HepG2 (cell line): Measurements from ENCODE around the gene NOXA1. TPM values are rescaled to one million over a fixed set of nuclear protein-coding genes. Genes with fewer than 3 reads are reported as not detected.

Source experiments
- AGO1 ChIP-seq: fragments of 200-400 bp; formaldehyde crosslinking; IDR thresholded peaks from 2 replicates; pipeline ENCODE4 v1.6.1; 2017; ENCODE audit warnings: mild to moderate bottlenecking, low read depth, low read length, moderate library complexity; ENCODE audit not compliant: poor library complexity, severe bottlenecking
- BATF2 ChIP-seq: sonication (generic); formaldehyde crosslinking; IDR thresholded peaks from 2 replicates; pipeline ENCODE4 v1.8.0; 2022; ENCODE audit warnings: mild to moderate bottlenecking, missing genetic modification reagents, moderate library complexity
- BCL3 ChIP-seq: sonication (generic); formaldehyde crosslinking; IDR thresholded peaks from 2 replicates; pipeline ENCODE4 v1.5.1; 2020; ENCODE audit warnings: mild to moderate bottlenecking, missing genetic modification reagents, moderate library complexity
- CSRNP1 ChIP-seq: sonication (generic); formaldehyde crosslinking; IDR thresholded peaks from 2 replicates; pipeline ENCODE4 v1.8.1; 2023; ENCODE audit warnings: mild to moderate bottlenecking, missing genetic modification reagents
- ETS1 ChIP-seq: sonication (generic); formaldehyde crosslinking; IDR thresholded peaks from 2 replicates; pipeline ENCODE4 v1.4.0; 2020; ENCODE audit warnings: missing genetic modification reagents
- HBP1 ChIP-seq: IDR thresholded peaks from 2 replicates; pipeline ENCODE4 v1.6.1; 2016; ENCODE audit warnings: low read depth, control low read depth
- HMGXB3 ChIP-seq: sonication (generic); formaldehyde crosslinking; IDR thresholded peaks from 2 replicates; pipeline ENCODE4 v1.4.0; 2020; ENCODE audit warnings: missing genetic modification reagents, borderline replicate concordance
- MXD1 ChIP-seq: sonication (generic); formaldehyde crosslinking; IDR thresholded peaks from 2 replicates; pipeline ENCODE4 v1.4.0; 2020; ENCODE audit warnings: mild to moderate bottlenecking, missing genetic modification reagents
- PHF5A ChIP-seq: IDR thresholded peaks from one replicate; pipeline ENCODE4 v1.6.1; 2018; ENCODE audit warnings: low read depth, missing genetic modification reagents; ENCODE audit not compliant: unreplicated experiment
- SSRP1 ChIP-seq: IDR thresholded peaks from 2 replicates; pipeline ENCODE4 v1.6.1; 2016; ENCODE audit warnings: control low read depth
- ZC3H4 ChIP-seq: sonication (generic); formaldehyde crosslinking; IDR thresholded peaks from 2 replicates; pipeline ENCODE4 v1.4.0; 2020; ENCODE audit warnings: missing genetic modification reagents, borderline replicate concordance
- ZKSCAN8 ChIP-seq: IDR thresholded peaks from 2 replicates; pipeline ENCODE4 v1.6.1; 2016; ENCODE audit warnings: borderline replicate concordance, missing genetic modification reagents, missing compliant biosample characterization
- ZNF143 ChIP-seq: sonication (generic); formaldehyde crosslinking; IDR thresholded peaks from 2 replicates; pipeline ENCODE4 v1.4.0; 2020; ENCODE audit warnings: missing genetic modification reagents
- ZNF232 ChIP-seq: sonication (generic); formaldehyde crosslinking; IDR thresholded peaks from 2 replicates; pipeline ENCODE4 v1.4.0; 2020; ENCODE audit warnings: missing genetic modification reagents, borderline replicate concordance
- ZNF501 ChIP-seq: sonication (generic); formaldehyde crosslinking; IDR thresholded peaks from 2 replicates; pipeline ENCODE4 v1.5.1; 2020; ENCODE audit warnings: mild to moderate bottlenecking, moderate library complexity, missing genetic modification reagents
- ZNF703 ChIP-seq: sonication (generic); formaldehyde crosslinking; IDR thresholded peaks from 2 replicates; pipeline ENCODE4 v1.5.1; 2020; ENCODE audit warnings: missing genetic modification reagents, mild to moderate bottlenecking, moderate library complexity, borderline replicate concordance
- polyA plus RNA-seq, 8 experiments: library from polyadenylated mRNA; depleted of rRNA in 3 of 8; stranded (reverse) in 7 of 8; unstranded in 1 of 8; fragments of >200 nt; fragmentation: Illumina TruSeq in 4 of 8; extraction: Trizol in 4 of 8; gene quantifications; 2 replicates each; pipeline versions ENCODE4 v1.2.1 to v1.2.3, GENCODE V29; 2011 to 2016; ENCODE audit warnings: low read depth in 4 of 8, missing spikeins in 1 of 8, mixed read lengths in 1 of 8; ENCODE audit not compliant: insufficient read depth in 1 of 8
- total RNA-seq, 5 experiments: library from RNA; depleted of rRNA; stranded (reverse); fragments of >200 nt; fragmentation: Illumina TruSeq; extraction: Trizol; gene quantifications; 2 replicates each; pipeline ENCODE4 v1.2.3, GENCODE V29; 2016; ENCODE audit warnings: low read depth in 1 of 5

Gene NOXA1
- total and polyA plus RNA-seq, 2 of the 13 experiments (the other 11 are each of a cell fraction or from before 2014, with no cell fraction given) = 0.78 to 1.2 TPM

- no peak for TF ChIP-seq BATF2
- no peak for TF ChIP-seq ZNF232 (CRISPR knock-in tag)
- TF ChIP-seq SSRP1 (CRISPR knock-in tag) = no peak
- peak; percentile 32; the same call in 1 of the 2 replicates for TF ChIP-seq ZNF143
- peak; percentile 73; the same call in 1 of the 2 replicates for TF ChIP-seq CSRNP1 (CRISPR knock-in tag)
- no peak for TF ChIP-seq ZKSCAN8
- peak; percentile 84 for TF ChIP-seq PHF5A (CRISPR knock-in tag)
- no peak for TF ChIP-seq ZNF501
- TF ChIP-seq MXD1 (CRISPR knock-in tag) = no peak; the same call in 1 of the 2 replicates
- TF ChIP-seq ZC3H4 (CRISPR knock-in tag) = no peak
- TF ChIP-seq ZNF703 = no peak
- peak; percentile 64 for TF ChIP-seq BCL3 (CRISPR knock-in tag)
- peak; percentile 71; the same call in 1 of the 2 replicates for TF ChIP-seq HBP1
- TF ChIP-seq HMGXB3 (CRISPR knock-in tag) = no peak
- no peak for TF ChIP-seq AGO1
- TF ChIP-seq ETS1 (CRISPR knock-in tag) = no peak
Measured at GRCh38 chr9:137422604-137423513, at the start of gene NOXA1, which contains the start of gene EXD3 (continued).
